K562 (cell line): ENCODE results near the gene DNMT1. TPM values are rescaled to one million over a fixed set of nuclear protein-coding genes. Genes with fewer than 3 reads are reported as not detected.

ENCODE experiments used
- ATAC-seq: fragments of 200-7000 bp; cut with Tn5 transposase; 3 replicates; pipeline ENCODE4 v1.9.1; 2020; ENCODE audit warnings: moderate library complexity
- BruUV-seq: library from RNA; stranded (reverse); fragments of 400-500 nt; replicated peaks from 2 replicates; lab custom pipeline; 2021; lab: Mats Ljungman, UMichigan
- CTCF ChIA-PET: fragments of 300-600 bp; formaldehyde crosslinking; extraction: SDS; loops from one replicate; lab custom pipeline; 2021; ENCODE audit warnings: low intra/inter-chr PET ratio; lab: Yijun Ruan, JAX
- POLR2A ChIA-PET: fragments of 300-600, 350-650 bp; sonication (Branson Sonifier 250); formaldehyde crosslinking; extraction: SDS; loops from one replicate; lab custom pipeline; 2021; ENCODE audit warnings: antibody characterized with exemption, inconsistent platforms; lab: Yijun Ruan, JAX
- DNase-seq, 4 experiments: peaks; one replicate each; pipeline versions ENCODE4 v3.0.0 to v3.0.0-alpha.2; 2011 to 2018; ENCODE audit warnings: low spot score in 3 of 4, mixed read lengths in 3 of 4; ENCODE audit errors: extremely low read depth in 1 of 4
- FAIRE-seq: peaks from 2 replicates; lab custom pipeline; 2011; peaks lifted over from hg19 to GRCh38; lab: Jason Lieb, UNC
- H2AFZ ChIP-seq: 2 replicates; pipeline ENCODE4 v1.6.0; 2011; ENCODE audit warnings: low read depth, low read length, control low read depth, inconsistent platforms
- H3K27ac ChIP-seq: fragments of 200-600 bp; 3 replicates; pipeline ENCODE4 v1.8.0; 2011; ENCODE audit warnings: low read depth, mild to moderate bottlenecking, control low read depth, inconsistent platforms, low read length, moderate library complexity, mixed read lengths; ENCODE audit errors: extremely low read depth
- H3K27me3 ChIP-seq, 2 experiments: fragments of 300-600 bp in 1 of 2; 2 replicates in 1 of 2; 3 replicates in 1 of 2; pipeline versions ENCODE4 v1.6.0 to v1.8.0; 2011; ENCODE audit warnings: inconsistent platforms in 2 of 2, low read length in 2 of 2, mild to moderate bottlenecking in 1 of 2, mixed read lengths in 1 of 2, moderate library complexity in 1 of 2; ENCODE audit not compliant: control insufficient read depth in 2 of 2, insufficient read depth in 2 of 2
- H3K36me3 ChIP-seq: fragments of 300-600 bp; 3 replicates; pipeline ENCODE4 v1.8.0; 2011; ENCODE audit warnings: mild to moderate bottlenecking, low read length, inconsistent platforms; ENCODE audit not compliant: control insufficient read depth, insufficient read depth
- H3K4me1 ChIP-seq, 2 experiments: fragments of 200-600 bp in 1 of 2; replicated peaks in 1 of 2; 2 replicates in 1 of 2; 3 replicates in 1 of 2; pipeline versions ENCODE4 v1.5.1 to v1.8.0; 2011; ENCODE audit warnings: inconsistent platforms in 2 of 2, low read length in 2 of 2, mild to moderate bottlenecking in 1 of 2, mixed read lengths in 1 of 2, moderate library complexity in 1 of 2; ENCODE audit not compliant: control insufficient read depth in 2 of 2, insufficient read depth in 2 of 2
- H3K4me2 ChIP-seq: 2 replicates; pipeline ENCODE4 v1.6.1; 2011; ENCODE audit warnings: low read length, control low read depth, inconsistent platforms, mixed read lengths; ENCODE audit not compliant: insufficient read depth
- H3K4me3 ChIP-seq: fragments of 200-600 bp; sonication (generic), shearing (Covaris generic); 2 replicates; pipeline ENCODE4 v1.5.1; 2016; ENCODE audit warnings: control low read depth, inconsistent platforms
- H3K79me2 ChIP-seq: fragments of 200-600 bp; 3 replicates; pipeline ENCODE4 v1.8.0; 2011; ENCODE audit warnings: low read length, inconsistent platforms; ENCODE audit not compliant: control insufficient read depth, insufficient read depth
- H3K9ac ChIP-seq, 2 experiments: 2 replicates each; pipeline versions ENCODE4 v1.6.0 to v1.6.1; 2011; ENCODE audit warnings: low read depth in 2 of 2, low read length in 2 of 2, control low read depth in 1 of 2, inconsistent platforms in 1 of 2, mild to moderate bottlenecking in 1 of 2, mixed read lengths in 1 of 2; ENCODE audit not compliant: insufficient read depth in 1 of 2
- H3K9me1 ChIP-seq: one replicate; pipeline ENCODE4 v1.6.0; 2011; ENCODE audit warnings: inconsistent platforms, mild to moderate bottlenecking, low read length, moderate library complexity; ENCODE audit not compliant: control insufficient read depth, insufficient read depth
- H3K9me3 ChIP-seq: replicated peaks from 2 replicates; pipeline ENCODE4 v1.5.1; 2011; ENCODE audit warnings: low read depth, low read length, inconsistent platforms; ENCODE audit not compliant: control insufficient read depth, insufficient read depth
- H4K20me1 ChIP-seq: replicated peaks from 2 replicates; pipeline ENCODE4 v1.6.1; 2011; ENCODE audit warnings: low read length, inconsistent platforms, mixed read lengths; ENCODE audit not compliant: control insufficient read depth, insufficient read depth
- POLR2G ChIP-seq: fragments of 200-400 bp; formaldehyde crosslinking; IDR thresholded peaks from 2 replicates; pipeline ENCODE4 v1.6.1; 2017; ENCODE audit warnings: low read depth, mild to moderate bottlenecking, antibody characterized with exemption, low read length, moderate library complexity
- WGBS: fragments of 100-300 bp; shearing (Covaris generic); methylation state at CpG from one replicate; pipeline ENCODE4 v1.1.6; 2016; ENCODE audit warnings: low coverage, mixed read lengths; ENCODE audit not compliant: insufficient coverage; ENCODE audit errors: missing lambda C conversion rate; 5-methylcytosine and 5-hydroxymethylcytosine counted together
- in situ Hi-C: fragments of 300-500 bp; cut with MboI; formaldehyde crosslinking; loops from 4 replicates; pipeline ENCODE4 v1.15.0; 2018; ENCODE audit warnings: inconsistent platforms, mixed read lengths
- intact Hi-C: fragments of 100-400 bp; cut with micrococcal nuclease; formaldehyde crosslinking; loops from 2 replicates; pipeline ENCODE4 v1.14.2; 2022
- polyA plus RNA-seq, 8 experiments: library from polyadenylated mRNA; depleted of rRNA in 4 of 8; stranded (reverse) in 5 of 8; unstranded in 3 of 8; fragments of >200 nt; fragmentation: Nextera tagmentation in 2 of 8; fragmentation: Illumina TruSeq in 1 of 8; extraction: Ambion mirVana in 2 of 8; extraction: Trizol in 1 of 8; gene quantifications; 2 replicates each; pipeline versions ENCODE4 v1.2.1 to v1.2.3, GENCODE V29; 2011 to 2014; ENCODE audit warnings: inconsistent platforms in 1 of 8, missing spikeins in 1 of 8
- total RNA-seq, 7 experiments: library from RNA; depleted of rRNA in 6 of 7; stranded (reverse); fragments of >200 nt in 6 of 7; fragmentation: Illumina TruSeq in 2 of 7; extraction: Trizol in 2 of 7; gene quantifications; 2 replicates each; pipeline versions ENCODE4 v1.2.1 to v1.2.3, GENCODE V29; 2011 to 2021; ENCODE audit warnings: low replicate concordance in 1 of 7
- TF ChIP-seq, protein P1 (sequence below): sonication (generic); formaldehyde crosslinking; IDR thresholded peaks from 2 replicates; pipeline ENCODE4 v1.8.0; 2023; ENCODE audit warnings: mild to moderate bottlenecking, missing genetic modification reagents
- TF ChIP-seq, protein P2 (sequence below): fragments of 250-450 bp; sonication (Bioruptor Pico); IDR thresholded peaks from 2 replicates; pipeline ENCODE4 v1.8.0; 2022; ENCODE audit warnings: moderate library complexity, mild to moderate bottlenecking, inconsistent platforms

The DNMT1 gene
- total and polyA plus RNA-seq, 9 of the 15 experiments (the other 6 are each of a cell fraction or from before 2014, with no cell fraction given) = 80.1 to 271 (median 121) TPM

DNA sequence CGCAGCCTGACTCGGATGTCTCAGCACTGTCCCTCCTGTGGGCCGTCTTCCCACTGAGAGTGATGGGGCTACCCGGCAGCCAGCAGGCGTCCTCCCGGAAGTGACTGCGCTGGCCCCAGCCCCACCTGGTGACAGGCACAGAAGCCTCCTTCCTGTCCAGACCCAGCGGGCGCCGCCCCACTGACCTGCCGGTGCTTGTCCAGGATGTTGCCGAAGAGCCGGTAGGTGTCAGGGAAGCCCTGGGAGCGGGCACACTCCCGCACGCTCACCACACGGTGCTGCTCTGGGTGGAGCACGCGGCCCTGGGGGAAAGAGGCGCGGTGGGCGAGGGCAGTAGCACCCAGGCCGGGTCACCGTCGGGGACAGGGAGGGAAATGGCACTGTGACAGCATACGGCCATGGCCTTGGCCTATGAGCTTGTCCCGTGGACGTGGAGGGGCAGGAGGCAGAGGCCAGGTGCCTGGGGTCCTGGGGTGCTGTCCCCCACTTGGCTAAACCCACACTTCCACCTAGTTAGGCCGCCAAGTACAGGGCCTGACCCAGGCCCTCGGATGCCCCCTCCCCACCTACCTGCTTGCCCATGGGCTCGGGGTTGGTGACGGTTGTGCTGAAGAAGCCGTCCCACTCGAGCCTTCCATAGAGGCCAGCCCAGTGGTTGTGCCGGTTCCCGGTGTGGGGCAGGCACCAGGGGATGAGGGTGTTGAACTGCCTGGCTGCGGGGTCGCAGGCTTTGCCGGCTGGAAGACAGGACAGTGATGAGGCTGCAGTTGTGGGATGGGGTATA lies 59.0 kb downstream of the DNMT1 start (continued):
- TF ChIP-seq, protein P1, sequence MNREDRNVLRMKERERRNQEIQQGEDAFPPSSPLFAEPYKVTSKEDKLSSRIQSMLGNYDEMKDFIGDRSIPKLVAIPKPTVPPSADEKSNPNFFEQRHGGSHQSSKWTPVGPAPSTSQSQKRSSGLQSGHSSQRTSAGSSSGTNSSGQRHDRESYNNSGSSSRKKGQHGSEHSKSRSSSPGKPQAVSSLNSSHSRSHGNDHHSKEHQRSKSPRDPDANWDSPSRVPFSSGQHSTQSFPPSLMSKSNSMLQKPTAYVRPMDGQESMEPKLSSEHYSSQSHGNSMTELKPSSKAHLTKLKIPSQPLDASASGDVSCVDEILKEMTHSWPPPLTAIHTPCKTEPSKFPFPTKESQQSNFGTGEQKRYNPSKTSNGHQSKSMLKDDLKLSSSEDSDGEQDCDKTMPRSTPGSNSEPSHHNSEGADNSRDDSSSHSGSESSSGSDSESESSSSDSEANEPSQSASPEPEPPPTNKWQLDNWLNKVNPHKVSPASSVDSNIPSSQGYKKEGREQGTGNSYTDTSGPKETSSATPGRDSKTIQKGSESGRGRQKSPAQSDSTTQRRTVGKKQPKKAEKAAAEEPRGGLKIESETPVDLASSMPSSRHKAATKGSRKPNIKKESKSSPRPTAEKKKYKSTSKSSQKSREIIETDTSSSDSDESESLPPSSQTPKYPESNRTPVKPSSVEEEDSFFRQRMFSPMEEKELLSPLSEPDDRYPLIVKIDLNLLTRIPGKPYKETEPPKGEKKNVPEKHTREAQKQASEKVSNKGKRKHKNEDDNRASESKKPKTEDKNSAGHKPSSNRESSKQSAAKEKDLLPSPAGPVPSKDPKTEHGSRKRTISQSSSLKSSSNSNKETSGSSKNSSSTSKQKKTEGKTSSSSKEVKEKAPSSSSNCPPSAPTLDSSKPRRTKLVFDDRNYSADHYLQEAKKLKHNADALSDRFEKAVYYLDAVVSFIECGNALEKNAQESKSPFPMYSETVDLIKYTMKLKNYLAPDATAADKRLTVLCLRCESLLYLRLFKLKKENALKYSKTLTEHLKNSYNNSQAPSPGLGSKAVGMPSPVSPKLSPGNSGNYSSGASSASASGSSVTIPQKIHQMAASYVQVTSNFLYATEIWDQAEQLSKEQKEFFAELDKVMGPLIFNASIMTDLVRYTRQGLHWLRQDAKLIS = no peak
- peak; percentile 73 for TF ChIP-seq POLR2G

DNA sequence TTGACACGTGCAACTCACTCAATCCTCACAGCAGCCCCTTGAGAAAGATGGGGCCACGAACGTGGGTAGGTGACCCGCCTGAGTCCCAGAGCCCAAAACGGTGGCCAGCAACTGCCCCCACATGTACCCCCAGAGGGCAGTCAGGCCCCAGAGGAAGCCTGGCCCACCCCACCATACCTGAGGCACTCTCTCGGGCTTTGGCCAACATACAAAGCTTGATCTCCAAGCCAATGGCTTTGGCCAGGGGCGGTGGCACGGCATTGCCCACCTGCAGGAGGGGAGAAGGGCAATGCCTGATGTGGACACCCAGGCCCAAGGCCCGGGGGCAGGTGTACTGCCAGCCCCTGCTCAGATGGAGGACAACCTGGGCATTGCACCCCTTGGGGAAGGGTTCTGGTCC lies 60.7 kb downstream of the DNMT1 start:
- ChIA-PET CTCF (no interaction called here), POLR2A (interaction anchor here (0.8 kb wide), 1 partner anchor 67 kb away, joined by 4 read pairs; no protein-coding TSS in a partner anchor)
- no peaks in the 10 kb centered on the region; the same call in 1 of the 2 replicates for H4K20me1 ChIP-seq
- no peaks in the 10 kb centered on the region for H3K9me1 ChIP-seq
- H3K27me3 ChIP-seq = no peaks in the 10 kb centered on the region
- H3K4me3 ChIP-seq = no peak overlapping the region
- no peak for ATAC-seq
- no peaks in the 10 kb centered on the region for H3K79me2 ChIP-seq
- no peak overlapping the region for H3K4me2 ChIP-seq
- no TSS peak for BruUV-seq
- no peak overlapping the region for H3K9ac ChIP-seq
- WGBS = 90% methylated on average over 7 of the region's 9 CpGs
- no peaks in the 10 kb centered on the region for H3K9me3 ChIP-seq
- no peak for FAIRE-seq
- in situ Hi-C loops = no loop called here
- H3K4me1 ChIP-seq = peaks cover 0 to 16% of the 10 kb centered on the region in 2 experiments; a peak in 2 of 5 replicates
- intact Hi-C loops = no loop called here
- peak; percentile 54; the same call in 1 of the 2 replicates for TF ChIP-seq POLR2G
- TF ChIP-seq, protein P2, sequence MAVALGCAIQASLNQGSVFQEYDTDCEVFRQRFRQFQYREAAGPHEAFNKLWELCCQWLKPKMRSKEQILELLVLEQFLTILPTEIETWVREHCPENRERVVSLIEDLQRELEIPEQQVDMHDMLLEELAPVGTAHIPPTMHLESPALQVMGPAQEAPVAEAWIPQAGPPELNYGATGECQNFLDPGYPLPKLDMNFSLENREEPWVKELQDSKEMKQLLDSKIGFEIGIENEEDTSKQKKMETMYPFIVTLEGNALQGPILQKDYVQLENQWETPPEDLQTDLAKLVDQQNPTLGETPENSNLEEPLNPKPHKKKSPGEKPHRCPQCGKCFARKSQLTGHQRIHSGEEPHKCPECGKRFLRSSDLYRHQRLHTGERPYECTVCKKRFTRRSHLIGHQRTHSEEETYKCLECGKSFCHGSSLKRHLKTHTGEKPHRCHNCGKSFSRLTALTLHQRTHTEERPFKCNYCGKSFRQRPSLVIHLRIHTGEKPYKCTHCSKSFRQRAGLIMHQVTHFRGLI = no peak
- no peak overlapping the region for H2AFZ ChIP-seq
- H3K27ac ChIP-seq = no peak overlapping the region
- DNase-seq = no peak
- H3K36me3 ChIP-seq = peaks cover 85% of the 10 kb centered on the region; the same call in 2 of the 3 replicates
